Activated CD4-positive, alpha-beta T cell treated with anti-CD3 and anti-CD28 coated beads, Interleukin-2, amount 10 ng/mL, durations not matched to agents 24 days and 14 days (primary cell): ENCODE results near the gene ISLR. TPM values are rescaled to one million over a fixed set of nuclear protein-coding genes. Genes with fewer than 3 reads are reported as not detected.

Source experiments
- DNase-seq: peaks from one replicate; pipeline ENCODE4 v3.0.0; 2022
- H3K27ac Mint-ChIP-seq: one replicate; pipeline ENCODE4 v1.8.0; 2022; ENCODE audit warnings: mild to moderate bottlenecking, mixed read lengths
- H3K27me3 Mint-ChIP-seq: one replicate; pipeline ENCODE4 v1.8.0; 2022; ENCODE audit warnings: mixed read lengths
- H3K36me3 Mint-ChIP-seq: one replicate; pipeline ENCODE4 v1.8.0; 2022; ENCODE audit warnings: low read depth, mild to moderate bottlenecking, mixed read lengths
- H3K4me1 Mint-ChIP-seq: one replicate; pipeline ENCODE4 v1.8.0; 2021; ENCODE audit warnings: mixed read lengths
- H3K4me3 Mint-ChIP-seq: one replicate; pipeline ENCODE4 v1.8.0; 2022; ENCODE audit warnings: mild to moderate bottlenecking, moderate library complexity, mixed read lengths
- H3K9me3 Mint-ChIP-seq: one replicate; pipeline ENCODE4 v1.8.0; 2021; ENCODE audit warnings: mixed read lengths
- intact Hi-C: fragments of 100-400 bp; cut with micrococcal nuclease; formaldehyde crosslinking; loops from one replicate; pipeline ENCODE4 v1.15.1; 2023
- total RNA-seq: library from RNA; stranded (reverse); gene quantifications from 2 replicates; pipeline ENCODE4 v1.2.3, GENCODE V29; 2022

The ISLR gene
- total RNA-seq, 1 donor from 2014 or later, result not detected

DNA sequence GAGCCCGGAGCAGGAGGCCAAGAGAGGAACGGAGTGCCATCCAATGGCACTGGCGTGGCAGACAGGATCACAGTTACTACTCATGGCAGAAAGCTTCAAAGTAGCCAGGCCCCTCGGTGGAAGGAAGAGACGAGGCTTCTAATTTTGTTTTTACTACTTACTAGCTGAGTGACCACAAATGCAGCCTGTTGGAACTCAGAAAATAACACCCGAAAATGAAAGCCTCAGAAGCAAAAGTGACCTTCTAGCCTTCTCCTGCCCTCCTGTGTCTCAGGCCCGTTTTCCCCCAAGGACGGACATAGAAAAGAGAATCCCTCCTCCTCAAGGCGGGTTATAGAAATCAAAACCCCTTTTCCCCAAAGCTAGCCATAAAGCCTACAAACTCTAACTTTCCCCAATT, 39.0 kb downstream of the ISLR start:
- H3K27me3 Mint-ChIP-seq, result peaks cover 10% of the 10 kb centered on the region
- no peaks in the 10 kb centered on the region for H3K4me1 Mint-ChIP-seq
- intact Hi-C loops, result no loop called here
- H3K36me3 Mint-ChIP-seq, result no peaks in the 10 kb centered on the region
- H3K4me3 Mint-ChIP-seq, result no peak overlapping the region
- no peaks in the 10 kb centered on the region for H3K9me3 Mint-ChIP-seq
- no peak for DNase-seq
- H3K27ac Mint-ChIP-seq, result no peak overlapping the region

DNA sequence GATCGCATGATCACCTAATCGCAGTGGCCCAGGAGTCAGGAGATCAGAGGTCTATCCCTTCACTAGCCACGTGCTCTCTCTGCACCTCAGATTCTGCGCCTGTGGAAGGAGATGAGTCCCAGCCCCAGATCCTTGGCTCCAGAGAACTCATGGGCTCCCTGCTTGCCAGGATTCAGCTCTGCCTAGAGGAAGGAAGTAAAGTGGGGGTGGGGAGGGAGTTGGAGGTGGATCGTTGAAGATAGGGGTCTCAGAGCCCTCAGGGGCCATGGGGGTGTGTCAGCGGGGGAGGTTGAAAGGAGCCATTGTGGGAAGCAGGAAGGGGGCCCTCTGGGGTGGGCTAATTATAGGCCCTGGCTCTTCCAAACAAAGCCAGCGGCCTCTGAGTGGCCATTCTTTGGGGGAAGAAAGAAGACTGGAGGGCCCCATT, 40.4 kb downstream of the ISLR start:
- peaks cover 6% of the 10 kb centered on the region for H3K27me3 Mint-ChIP-seq
- intact Hi-C loops, result no loop called here
- H3K4me1 Mint-ChIP-seq, result no peaks in the 10 kb centered on the region
- H3K4me3 Mint-ChIP-seq, result no peak overlapping the region
- no peaks in the 10 kb centered on the region for H3K9me3 Mint-ChIP-seq
- DNase-seq, result no peak
- H3K27ac Mint-ChIP-seq, result no peak overlapping the region
- H3K36me3 Mint-ChIP-seq, result no peaks in the 10 kb centered on the region

DNA sequence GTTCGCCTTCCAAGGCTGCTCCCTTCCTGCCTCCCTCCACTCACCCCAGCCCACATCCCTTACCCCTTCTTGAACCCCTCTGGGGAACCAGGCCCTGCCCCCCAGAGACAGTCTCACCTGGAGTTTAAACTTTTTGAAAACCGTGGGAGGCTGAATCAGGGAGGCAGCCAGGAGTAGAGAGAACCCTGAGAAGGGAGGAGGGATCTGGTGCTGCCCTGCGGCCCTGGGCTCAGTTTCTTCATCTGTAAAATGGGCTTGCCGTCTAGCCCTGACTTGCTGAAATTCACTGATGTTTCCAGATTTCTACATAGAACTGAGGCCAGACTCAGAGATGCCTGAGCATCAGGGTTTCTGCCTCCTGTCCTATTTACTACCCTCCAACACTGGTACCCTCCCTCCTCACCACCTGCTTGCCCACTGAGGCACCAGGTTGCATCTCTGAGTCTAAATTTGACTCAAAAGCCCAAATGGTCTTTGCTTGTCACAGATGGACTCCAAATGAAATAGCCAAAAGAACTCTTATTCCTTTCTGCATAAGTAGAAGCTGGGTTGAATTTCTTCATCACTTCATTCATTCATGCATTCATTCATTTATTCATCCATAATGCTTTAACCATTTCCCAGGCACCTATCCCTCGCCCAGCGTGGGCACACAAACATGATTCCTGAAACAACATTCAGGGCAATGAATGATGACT, 41.0 kb downstream of the ISLR start:
- Mint-ChIP-seq H3K4me3 (no peak overlapping the region), H3K4me1 (no peaks in the 10 kb centered on the region), H3K9me3 (no peaks in the 10 kb centered on the region), H3K27ac (no peak overlapping the region), H3K27me3 (peaks cover 7% of the 10 kb centered on the region), H3K36me3 (no peaks in the 10 kb centered on the region)
- intact Hi-C loops, result no loop called here
- DNase-seq, result no peak

DNA sequence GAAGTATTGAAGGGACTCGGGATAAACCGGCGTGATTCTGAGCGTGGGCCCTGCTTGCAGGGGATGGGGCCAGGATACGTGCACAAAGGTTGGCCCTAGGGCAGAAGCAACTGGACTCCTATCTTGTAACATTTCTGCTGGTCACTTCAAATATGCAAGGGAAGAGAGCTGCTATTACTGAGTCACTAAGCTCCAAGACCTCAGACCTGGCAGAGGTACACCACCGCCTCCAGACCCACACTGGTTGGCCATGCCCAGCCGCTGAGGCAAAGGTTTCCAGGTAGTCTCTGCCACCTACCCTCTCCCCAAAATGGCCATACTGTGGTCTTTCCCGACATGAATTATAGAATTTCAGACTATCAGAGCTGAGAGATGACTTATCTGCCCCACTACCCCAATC, 42.4 kb downstream of the ISLR start:
- intact Hi-C loops, result no loop called here
- H3K4me3 Mint-ChIP-seq, result no peak overlapping the region
- no peaks in the 10 kb centered on the region for H3K4me1 Mint-ChIP-seq
- peaks cover 11% of the 10 kb centered on the region for H3K27me3 Mint-ChIP-seq
- no peaks in the 10 kb centered on the region for H3K9me3 Mint-ChIP-seq
- DNase-seq, result no peak
- H3K36me3 Mint-ChIP-seq, result no peaks in the 10 kb centered on the region
- no peak overlapping the region for H3K27ac Mint-ChIP-seq

DNA sequence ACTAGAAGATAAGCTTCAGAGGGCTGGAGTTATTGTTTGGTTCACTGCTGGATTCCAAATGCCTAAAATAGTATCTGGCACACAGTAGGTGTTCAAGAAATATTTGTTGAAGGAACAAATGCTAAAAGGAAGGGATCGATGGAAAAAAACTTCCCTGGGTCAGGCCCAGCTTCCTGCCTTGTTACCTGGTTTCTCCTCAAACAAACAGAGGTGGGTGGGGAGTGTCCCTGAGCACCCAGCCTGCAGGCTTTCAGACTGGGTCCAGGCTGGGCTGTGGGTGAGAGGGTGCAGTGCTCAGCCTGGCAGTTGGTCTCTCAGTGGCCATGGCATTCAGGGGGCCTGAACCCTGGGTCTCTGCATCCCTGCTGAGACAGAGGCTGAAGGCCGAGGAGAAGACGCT, 43.4 kb downstream of the ISLR start:
- Mint-ChIP-seq H3K4me1 (no peaks in the 10 kb centered on the region), H3K4me3 (no peak overlapping the region), H3K27me3 (peaks cover 14% of the 10 kb centered on the region), H3K36me3 (no peaks in the 10 kb centered on the region), H3K27ac (no peak overlapping the region), H3K9me3 (no peaks in the 10 kb centered on the region)
- intact Hi-C loops, result no loop called here
- DNase-seq, result no peak

DNA sequence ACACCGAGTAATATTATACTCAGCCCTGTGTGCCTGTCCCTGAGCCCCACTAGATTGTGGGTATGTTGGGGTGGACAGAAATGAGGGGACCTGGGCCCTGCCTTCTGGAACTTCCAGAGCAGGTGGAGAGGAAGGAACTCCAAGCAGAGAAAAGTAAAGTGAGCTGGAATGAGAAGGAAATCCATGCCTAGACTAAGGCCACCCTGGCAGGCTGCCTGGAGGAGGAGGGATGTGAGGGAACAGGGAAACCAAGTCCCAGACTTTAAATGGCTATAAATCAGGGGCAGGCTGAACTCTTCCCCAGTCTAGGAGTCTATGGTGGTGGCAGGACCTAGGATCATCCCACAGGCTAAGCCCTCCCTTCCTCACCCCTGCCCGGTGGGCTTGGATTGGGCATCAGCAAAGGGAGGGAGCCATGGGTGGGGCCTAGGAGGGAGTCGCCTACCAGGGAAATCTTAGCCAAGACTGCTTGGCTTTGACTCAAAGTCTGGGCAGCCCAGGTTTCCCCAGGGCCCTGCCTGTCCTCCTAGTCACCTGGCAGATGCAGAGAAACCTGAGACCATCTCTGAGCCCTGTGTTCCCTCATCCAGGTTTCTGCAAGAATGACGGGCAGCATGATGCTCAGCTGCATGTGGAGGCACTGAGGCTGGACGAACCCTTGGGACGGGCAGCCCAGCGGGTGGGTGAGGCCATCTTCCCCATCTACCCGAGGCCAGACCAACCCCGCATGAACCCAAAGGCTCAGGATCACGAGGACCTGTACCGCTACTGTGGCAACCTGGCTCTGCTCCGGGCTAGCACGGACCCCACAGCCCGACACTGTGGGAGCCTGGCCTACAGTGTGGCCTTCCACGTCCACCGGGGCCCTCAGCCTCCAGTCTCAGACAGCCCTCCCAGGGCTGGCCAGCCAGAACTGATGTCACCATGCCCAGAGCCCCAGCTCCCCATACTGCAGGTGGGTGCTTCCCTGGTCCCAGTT, 44.7 kb downstream of the ISLR start:
- Mint-ChIP-seq H3K27me3 (peaks cover 19% of the 10 kb centered on the region), H3K36me3 (no peaks in the 10 kb centered on the region), H3K9me3 (no peaks in the 10 kb centered on the region), H3K4me1 (no peaks in the 10 kb centered on the region), H3K4me3 (no peak overlapping the region), H3K27ac (no peak overlapping the region)
- intact Hi-C loops, result no loop called here
- no peak for DNase-seq

DNA sequence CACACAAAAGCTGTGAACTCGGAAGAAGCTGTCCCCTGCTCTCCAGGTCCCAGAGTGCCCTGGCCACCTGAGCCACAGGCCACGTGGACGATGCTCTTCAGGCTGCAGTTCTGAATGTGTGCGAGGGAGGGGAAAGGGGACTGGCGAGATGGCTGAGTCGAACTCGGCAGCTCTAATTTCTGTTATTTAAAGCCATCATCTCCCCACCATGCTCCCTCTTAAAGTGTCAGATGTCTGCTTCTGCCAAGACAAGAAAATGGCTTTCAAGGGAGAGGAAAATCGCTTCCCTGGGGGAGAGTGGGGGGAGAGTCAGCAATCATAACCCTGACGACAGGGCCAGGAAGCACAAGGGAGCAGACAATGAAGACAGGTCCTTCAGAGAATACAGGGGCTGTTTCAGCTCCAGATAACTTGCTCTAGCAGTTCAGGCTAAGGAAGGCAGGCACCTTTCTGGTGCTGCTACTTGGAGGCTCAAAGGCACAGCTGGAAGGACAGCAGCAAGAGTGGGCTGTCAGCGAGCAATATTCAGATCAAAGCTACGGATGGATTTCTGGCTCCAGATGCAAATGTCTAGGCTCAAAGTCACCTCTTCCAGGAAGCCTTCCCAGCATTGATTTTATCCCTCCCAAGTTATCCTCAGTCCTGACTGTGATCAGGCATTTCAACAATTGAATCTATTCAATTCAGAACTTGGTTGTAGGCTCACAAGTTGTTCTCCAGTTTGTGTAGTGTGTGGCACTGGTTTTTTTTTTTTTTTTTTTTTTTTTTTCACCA, 47.2 kb downstream of the ISLR start:
- Mint-ChIP-seq H3K4me1 (no peaks in the 10 kb centered on the region), H3K27me3 (peaks cover 32% of the 10 kb centered on the region), H3K4me3 (no peak overlapping the region), H3K36me3 (no peaks in the 10 kb centered on the region), H3K9me3 (no peaks in the 10 kb centered on the region), H3K27ac (no peak overlapping the region)
- intact Hi-C loops, result no loop called here
- no peak for DNase-seq

DNA sequence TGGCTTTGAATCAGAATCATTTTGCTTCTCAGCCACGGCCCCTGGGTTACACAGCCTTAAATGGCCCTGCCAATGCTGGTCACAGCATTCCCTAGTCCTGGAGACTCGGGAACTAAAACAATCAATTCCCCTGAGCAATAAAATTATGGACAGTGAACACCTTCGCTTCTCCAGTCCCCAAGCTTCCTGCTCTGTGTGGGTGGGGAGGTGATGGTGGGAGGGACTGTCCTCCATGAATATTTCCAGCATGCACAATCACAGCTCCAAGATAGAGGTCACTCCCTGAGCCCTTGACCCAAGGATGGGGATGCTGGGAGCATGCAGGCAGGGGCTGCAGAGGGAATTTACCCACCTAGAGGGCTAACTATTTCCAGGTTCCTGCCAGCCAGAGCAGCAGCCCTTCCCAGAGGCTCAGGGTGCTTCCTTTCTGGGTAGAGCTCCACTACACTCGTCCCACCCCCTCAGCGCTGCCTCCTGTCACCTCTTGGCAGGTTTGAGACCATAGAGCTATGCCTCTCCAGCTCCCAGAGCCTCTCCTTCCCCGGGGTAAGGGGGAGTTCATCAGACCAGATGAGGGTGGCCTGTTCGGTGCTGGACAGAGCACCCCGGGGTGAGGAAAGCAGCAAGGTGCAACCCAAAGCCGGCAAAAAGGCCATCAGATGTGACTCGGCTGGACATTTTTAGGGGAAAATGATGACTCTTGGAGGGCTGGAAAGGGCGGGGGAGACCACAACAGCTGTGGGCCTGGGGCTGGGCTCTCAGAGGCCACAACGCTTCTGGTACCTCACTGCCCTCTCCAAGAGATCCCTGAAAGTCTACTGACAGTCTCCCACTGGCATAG, 48.1 kb downstream of the ISLR start:
- Mint-ChIP-seq H3K27me3 (peaks cover 33% of the 10 kb centered on the region), H3K4me3 (no peak overlapping the region), H3K9me3 (no peaks in the 10 kb centered on the region)

DNA sequence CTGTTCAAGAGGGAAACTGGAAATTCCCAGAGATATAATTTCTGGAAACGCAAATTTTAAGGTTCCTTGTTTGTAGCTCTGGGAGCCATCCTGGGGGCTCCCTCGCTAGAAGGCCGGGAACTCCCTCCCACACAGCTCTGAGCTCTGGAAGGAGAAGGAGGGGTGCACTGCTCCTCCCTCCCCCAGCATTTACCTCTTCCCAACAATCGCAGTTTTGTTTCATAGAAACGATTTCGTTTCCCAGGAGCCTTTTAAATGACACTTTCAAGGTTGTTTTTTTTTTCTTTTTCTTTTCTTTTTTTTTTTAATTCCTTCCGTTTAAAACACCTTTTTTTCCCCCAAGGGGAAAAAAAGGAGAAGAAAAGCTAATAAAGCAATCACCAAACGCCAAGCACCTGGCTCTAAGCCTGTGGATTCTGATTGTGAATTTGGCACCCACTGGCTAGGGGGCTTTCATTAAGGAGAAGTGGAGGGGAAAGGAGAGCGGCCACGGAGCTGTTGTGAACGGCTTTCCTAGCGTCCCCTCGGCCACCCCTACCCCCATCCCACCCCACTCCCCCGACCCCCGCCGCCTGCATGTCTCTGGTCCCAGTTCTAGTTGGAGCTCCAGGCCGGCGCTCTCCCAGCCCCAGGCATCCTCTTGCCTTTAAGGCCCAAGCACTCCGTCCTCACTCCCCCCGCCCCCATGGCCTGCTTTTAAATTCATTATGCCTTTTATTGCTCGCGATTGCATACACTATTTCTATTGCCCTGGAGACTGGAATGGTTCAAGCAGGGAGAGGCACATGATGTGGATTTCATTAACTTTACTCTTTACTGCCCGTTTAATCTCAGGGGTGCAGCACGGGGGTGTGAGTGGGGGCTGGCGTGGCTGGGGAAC, 49.0 kb downstream of the ISLR start:
- DNase-seq, result no peak
- Mint-ChIP-seq H3K4me3 (no peak overlapping the region), H3K9me3 (no peaks in the 10 kb centered on the region), H3K36me3 (no peaks in the 10 kb centered on the region), H3K4me1 (no peaks in the 10 kb centered on the region), H3K27ac (no peak overlapping the region), H3K27me3 (peaks cover 34% of the 10 kb centered on the region)
- intact Hi-C loops, result no loop called here

More for the DNA sequence above, 48.1 kb downstream of the ISLR start:
- no peak for DNase-seq
- intact Hi-C loops, result no loop called here
- Mint-ChIP-seq H3K4me1 (no peaks in the 10 kb centered on the region), H3K27ac (no peak overlapping the region), H3K36me3 (no peaks in the 10 kb centered on the region)

DNA sequence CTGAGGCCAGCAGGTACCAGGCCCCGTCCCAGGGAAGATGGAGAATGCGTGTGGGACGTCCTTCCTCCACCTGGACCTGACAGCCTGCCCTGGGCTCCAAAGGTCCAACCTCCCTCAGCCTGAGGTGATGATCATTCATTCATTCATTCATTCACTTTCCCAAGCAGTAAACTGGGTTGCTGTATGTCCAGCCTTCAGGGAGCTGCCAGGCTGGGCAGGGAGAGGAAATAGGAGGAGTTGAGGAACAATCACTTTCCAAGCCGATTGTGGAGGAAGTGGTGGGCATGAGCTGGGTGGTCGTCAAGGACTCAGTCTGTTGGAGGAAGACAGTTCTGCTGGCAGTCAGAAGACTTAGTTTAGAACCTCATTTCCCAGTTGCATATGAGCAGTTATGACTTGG, 52.4 kb downstream of the ISLR start:
- Mint-ChIP-seq H3K36me3 (no peaks in the 10 kb centered on the region), H3K4me1 (no peaks in the 10 kb centered on the region), H3K27me3 (peaks cover 30% of the 10 kb centered on the region), H3K4me3 (no peak overlapping the region), H3K27ac (no peak overlapping the region), H3K9me3 (no peaks in the 10 kb centered on the region)
- DNase-seq, result no peak
- intact Hi-C loops, result no loop called here
